H1 (cell line): ENCODE measurements around the gene VWF. TPM values are rescaled to one million over a fixed set of nuclear protein-coding genes. Genes with fewer than 3 reads are reported as not detected.
A peak's percentile ranks its signal among the peaks of the same experiment; 100 is the strongest.

Source experiments
- CTCF ChIA-PET: fragments of 300-600 bp; sonication (Branson Sonifier 250); formaldehyde crosslinking; loops from one replicate; lab custom pipeline; 2021; ENCODE audit not compliant: partially characterized antibody; lab: Charles Lee
- POLR2A ChIA-PET: fragments of 300-600 bp; sonication (Branson Sonifier 250); formaldehyde crosslinking; loops from one replicate; lab custom pipeline; 2021; ENCODE audit warnings: inconsistent platforms; ENCODE audit not compliant: partially characterized antibody; lab: Charles Lee
- DNase-seq, 2 experiments: peaks; one replicate each; pipeline versions ENCODE4 v3.0.0 to v3.0.0-alpha.2; 2010 to 2022; ENCODE audit warnings: low spot score in 2 of 2, low read depth in 1 of 2, mixed read lengths in 1 of 2
- FAIRE-seq: peaks from 2 replicates; lab custom pipeline; 2011; peaks lifted over from hg19 to GRCh38; lab: Jason Lieb, UNC
- H2AFZ ChIP-seq: 2 replicates; pipeline ENCODE4 v1.8.1; 2012; ENCODE audit warnings: low read length, inconsistent platforms
- H2AK5ac ChIP-seq: 2 replicates; pipeline ENCODE4 v1.6.1; 2013; ENCODE audit warnings: low read depth, low read length
- H2BK120ac ChIP-seq: replicated peaks from 2 replicates; pipeline ENCODE3; 2013; ENCODE audit warnings: low read depth, low read length, inconsistent platforms
- H2BK12ac ChIP-seq: 2 replicates; pipeline ENCODE4 v1.6.1; 2013; ENCODE audit warnings: low read depth, low read length
- H2BK15ac ChIP-seq: 2 replicates; pipeline ENCODE4 v1.6.1; 2013; ENCODE audit warnings: low read length
- H2BK20ac ChIP-seq: 2 replicates; pipeline ENCODE4 v1.6.1; 2013; ENCODE audit warnings: low read length
- H2BK5ac ChIP-seq: 2 replicates; pipeline ENCODE4 v1.6.1; 2013; ENCODE audit warnings: low read depth, low read length
- H3K14ac ChIP-seq: 2 replicates; pipeline ENCODE4 v1.6.1; 2013; ENCODE audit warnings: inconsistent platforms; ENCODE audit not compliant: insufficient read length
- H3K18ac ChIP-seq: 2 replicates; pipeline ENCODE4 v1.6.1; 2013; ENCODE audit warnings: low read length; ENCODE audit errors: extremely low read depth
- H3K23ac ChIP-seq: 2 replicates; pipeline ENCODE4 v1.6.1; 2013; ENCODE audit warnings: inconsistent platforms; ENCODE audit not compliant: insufficient read length
- H3K23me2 ChIP-seq: 2 replicates; pipeline ENCODE4 v1.6.1; 2013; ENCODE audit warnings: low read depth, low read length
- H3K27ac ChIP-seq: 2 replicates; pipeline ENCODE4 v1.6.1; 2011; ENCODE audit warnings: low read depth, low read length, inconsistent platforms
- H3K27me3 ChIP-seq, 4 experiments: replicated peaks in 1 of 4; 1 replicate in 1 of 4; 2 replicates in 3 of 4; pipeline versions ENCODE4 v1.6.1 to v1.8.1; 2011 to 2013; ENCODE audit warnings: low read length in 3 of 4, mild to moderate bottlenecking in 3 of 4, inconsistent platforms in 2 of 4, mixed read lengths in 2 of 4, moderate library complexity in 1 of 4; ENCODE audit not compliant: control insufficient read depth in 3 of 4, insufficient read depth in 3 of 4; ENCODE audit errors: extremely low read depth in 1 of 4
- H3K36me3 ChIP-seq, 4 experiments: 2 replicates each; pipeline versions ENCODE4 v1.6.1 to v1.8.1; 2011 to 2013; ENCODE audit warnings: mild to moderate bottlenecking in 4 of 4, low read length in 3 of 4, moderate library complexity in 2 of 4, control low read depth in 1 of 4, inconsistent platforms in 1 of 4; ENCODE audit not compliant: insufficient read depth in 4 of 4, control insufficient read depth in 2 of 4
- H3K4ac ChIP-seq: replicated peaks from 2 replicates; pipeline ENCODE3; 2013; ENCODE audit warnings: low read length, low read depth, mixed read lengths, inconsistent platforms; ENCODE audit not compliant: insufficient read length
- H3K4me1 ChIP-seq, 4 experiments: replicated peaks in 1 of 4; 1 replicate in 1 of 4; 2 replicates in 3 of 4; pipeline versions ENCODE4 v1.6.1 to v1.8.1; 2011 to 2013; ENCODE audit warnings: low read length in 3 of 4, inconsistent platforms in 2 of 4, mixed read lengths in 1 of 4; ENCODE audit not compliant: insufficient read depth in 4 of 4, control insufficient read depth in 3 of 4
- H3K4me2 ChIP-seq, 2 experiments: 2 replicates each; pipeline versions ENCODE4 v1.6.1 to v1.8.1; 2011 to 2013; ENCODE audit warnings: low read depth in 2 of 2, low read length in 2 of 2, control low read depth in 1 of 2, inconsistent platforms in 1 of 2, mild to moderate bottlenecking in 1 of 2; ENCODE audit not compliant: insufficient read depth in 1 of 2
- H3K4me3 ChIP-seq, 4 experiments: fragments of 200-600, 300-600 bp in 1 of 4; sonication (generic), shearing (Covaris generic), sonication (Bioruptor Twin) in 1 of 4; 2 replicates each; pipeline versions ENCODE4 v1.5.1 to v1.8.1; 2011 to 2016; ENCODE audit warnings: low read length in 4 of 4, low read depth in 3 of 4, control low read depth in 2 of 4, inconsistent platforms in 2 of 4, mild to moderate bottlenecking in 2 of 4, mixed read lengths in 1 of 4, moderate library complexity in 1 of 4; ENCODE audit not compliant: insufficient read depth in 2 of 4; ENCODE audit errors: extremely low read depth in 1 of 4
- H3K56ac ChIP-seq: replicated peaks from 2 replicates; pipeline ENCODE3; 2013; ENCODE audit warnings: low read depth, mild to moderate bottlenecking, mixed read lengths, low read length, inconsistent platforms; ENCODE audit not compliant: insufficient read length
- H3K79me1 ChIP-seq: 2 replicates; pipeline ENCODE4 v1.6.1; 2013; ENCODE audit warnings: low read depth, low read length, control low read depth
- H3K79me2 ChIP-seq, 2 experiments: 2 replicates each; pipeline versions ENCODE4 v1.6.1 to v1.8.1; 2012 to 2013; ENCODE audit warnings: low read length in 2 of 2, mild to moderate bottlenecking in 2 of 2, inconsistent platforms in 1 of 2; ENCODE audit not compliant: insufficient read depth in 2 of 2, control insufficient read depth in 1 of 2
- H3K9ac ChIP-seq, 4 experiments: replicated peaks in 1 of 4; 1 replicate in 1 of 4; 2 replicates in 3 of 4; pipeline versions ENCODE4 v1.6.1 to v1.8.1; 2011 to 2013; ENCODE audit warnings: low read depth in 3 of 4, low read length in 3 of 4, control low read depth in 2 of 4, mild to moderate bottlenecking in 2 of 4, moderate library complexity in 2 of 4, inconsistent platforms in 1 of 4; ENCODE audit errors: extremely low read depth in 1 of 4
- H3K9me3 ChIP-seq, 2 experiments: 2 replicates each; pipeline versions ENCODE4 v1.6.1 to v1.8.1; 2012 to 2013; ENCODE audit warnings: mild to moderate bottlenecking in 2 of 2, moderate library complexity in 2 of 2, control low read depth in 1 of 2, inconsistent platforms in 1 of 2, low read depth in 1 of 2, low read length in 1 of 2, mixed read lengths in 1 of 2; ENCODE audit not compliant: insufficient read depth in 2 of 2
- H4K20me1 ChIP-seq, 2 experiments: replicated peaks in 1 of 2; 2 replicates each; pipeline versions ENCODE3 to v1.8.1; 2011 to 2013; ENCODE audit warnings: inconsistent platforms in 2 of 2, low read length in 2 of 2, mild to moderate bottlenecking in 1 of 2; ENCODE audit not compliant: insufficient read depth in 2 of 2, control insufficient read depth in 1 of 2
- H4K5ac ChIP-seq: 2 replicates; pipeline ENCODE4 v1.6.1; 2013; ENCODE audit warnings: low read length, low read depth, mixed read lengths, inconsistent platforms; ENCODE audit not compliant: insufficient read length
- H4K8ac ChIP-seq: 2 replicates; pipeline ENCODE4 v1.8.0; 2013; ENCODE audit warnings: mild to moderate bottlenecking, moderate library complexity, low read length, inconsistent platforms; ENCODE audit not compliant: insufficient read depth; ENCODE audit errors: extremely low read depth
- H4K91ac ChIP-seq: replicated peaks from 2 replicates; pipeline ENCODE3; 2013; ENCODE audit warnings: low read length, mixed read lengths, inconsistent platforms; ENCODE audit not compliant: insufficient read length
- EP300 ChIP-seq, 2 experiments: IDR thresholded peaks; 1 replicate in 1 of 2; 2 replicates in 1 of 2; pipeline ENCODE4 v1.6.1; 2011 to 2012; ENCODE audit warnings: low read depth in 2 of 2, low read length in 2 of 2, mild to moderate bottlenecking in 2 of 2, borderline replicate concordance in 1 of 2, inconsistent platforms in 1 of 2, moderate library complexity in 1 of 2
- HDAC2 ChIP-seq, 2 experiments: fragments of 300-600 bp in 1 of 2; sonication (generic) in 1 of 2; IDR thresholded peaks; 2 replicates each; pipeline ENCODE4 v1.6.1; 2011 to 2012; ENCODE audit warnings: low read depth in 2 of 2, low read length in 2 of 2, mild to moderate bottlenecking in 2 of 2, moderate library complexity in 2 of 2, borderline replicate concordance in 1 of 2, inconsistent platforms in 1 of 2
- WGBS, 2 experiments: shearing (Covaris generic) in 1 of 2; methylation state at CpG; one replicate each; pipeline versions ENCODE4 v1.1.6 to v1.1.7; 2013 to 2015; ENCODE audit warnings: low lambda C conversion rate in 2 of 2, mixed read lengths in 2 of 2, inconsistent platforms in 1 of 2, low coverage in 1 of 2, missing lambda C conversion rate in 1 of 2; ENCODE audit not compliant: insufficient replicate concordance in 2 of 2, insufficient coverage in 1 of 2, insufficient read length in 1 of 2; ENCODE audit errors: extremely low coverage in 1 of 2, missing lambda C conversion rate in 1 of 2; 5-methylcytosine and 5-hydroxymethylcytosine counted together
- polyA plus RNA-seq, 7 experiments: library from polyadenylated mRNA; depleted of rRNA in 3 of 7; stranded (reverse) in 5 of 7; unstranded in 2 of 7; fragments of >200 nt in 5 of 7; fragments of 200-250 nt in 2 of 7; gene quantifications; 1 replicate in 5 of 7; 2 replicates in 1 of 7; 4 replicates in 1 of 7; pipeline versions ENCODE4 v1.2.1 to v1.2.3, GENCODE V29; 2011 to 2013; ENCODE audit warnings: missing spikeins in 2 of 7, mixed read lengths in 2 of 7
- total RNA-seq: library from RNA; stranded (reverse); fragmentation: NEBNext Ultra II Directional; extraction: Animal tissue kit (Norgen Biotek cat#: 25700); gene quantifications from 2 replicates; pipeline ENCODE4 v1.2.1, GENCODE V29; 2021

The VWF gene
- total and polyA plus RNA-seq, 2 of the 8 experiments (the other 6 are each of a cell fraction or from before 2014, with no cell fraction given): 0.39 to 0.60 TPM

DNA sequence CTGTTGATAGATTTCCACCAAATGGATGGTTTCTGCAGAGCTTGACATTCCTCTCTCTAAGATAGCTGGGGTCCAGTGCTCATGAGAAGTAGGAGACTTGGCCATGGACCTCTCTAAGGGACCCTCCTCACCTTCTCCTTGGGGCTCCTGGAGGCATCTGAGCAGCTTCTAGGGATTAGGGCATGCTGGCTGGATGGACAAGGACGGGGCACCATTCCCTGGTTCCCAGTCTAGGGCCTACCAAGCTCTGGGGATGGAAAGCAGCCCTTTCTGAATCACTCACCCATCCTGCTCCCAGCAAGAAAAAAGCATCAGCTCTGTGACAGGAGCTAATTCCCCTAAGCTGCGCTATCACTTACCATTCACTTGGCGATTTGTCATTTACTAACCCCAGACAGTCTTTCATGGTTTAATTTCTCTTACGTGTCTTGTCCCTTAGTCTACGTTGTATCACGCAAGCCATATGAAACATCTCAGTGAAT, 39.5 kb downstream of the VWF start:
- Histone ChIP-seq H3K56ac (no peak overlapping the region), H2BK20ac (peak overlapping the region; percentile 88), H3K79me1 (no peaks in the 10 kb centered on the region), H4K5ac (no peak overlapping the region), H2BK120ac (peak overlapping the region; percentile 60), H3K27me3 (no peaks in the 10 kb centered on the region; a peak in 1 of 7 replicates), H2AK5ac (peak overlapping the region; percentile 88; the same call in 1 of the 2 replicates), H3K14ac (no peak overlapping the region), H3K79me2 (no peaks in the 10 kb centered on the region), H3K23ac (no peak overlapping the region), H3K9me3 (no peaks in the 10 kb centered on the region), H2AFZ (no peak overlapping the region), H2BK5ac (peak overlapping the region; percentile 88), H3K27ac (no peak overlapping the region), H2BK12ac (peak overlapping the region; percentile 93), H2BK15ac (no peak overlapping the region), H3K36me3 (no peaks in the 10 kb centered on the region), H3K4ac (no peak overlapping the region), H3K18ac (no peak overlapping the region; the same call in 1 of the 2 replicates), H3K4me2 (peak overlapping the region; percentile 45 to 58; a peak in 3 of 4 replicates), H3K9ac (no peak overlapping the region; a peak in 2 of 7 replicates), H3K4me3 (peak overlapping the region in 3 of 4 experiments; percentile 8 to 27 (median 14); a peak in 2 of 8 replicates), H4K20me1 (no peaks in the 10 kb centered on the region), H4K91ac (peak overlapping the region; percentile 30), H3K23me2 (no peaks in the 10 kb centered on the region), H4K8ac (no peak overlapping the region), H3K4me1 (peaks cover 10 to 19% (median 15%) of the 10 kb centered on the region in 4 experiments)
- POLR2A ChIA-PET: interaction anchor here (0.6 to 2.3 kb wide), 9 partner anchors 9 to 596 kb away, joined by 3 to 18 read pairs (median 5); partner anchors contain the start of gene CD9
- FAIRE-seq (no peak), DNase-seq (no peak)
- CTCF ChIA-PET: interaction anchor here (1.0 to 4.0 kb wide), 15 partner anchors 8 to 145 kb away, joined by 3 to 28 read pairs (median 5); no protein-coding TSS in a partner anchor
- WGBS, 2 experiments: 83% methylated on average over 6 of the region's 6 CpGs; no CpG with 5 or more reads in 1 of the 2 experiments
- TF ChIP-seq HDAC2 (IDR thresholded peaks at IDR 0.05; ENCODE audit: borderline replicate concordance in 1 of 2, low read depth in 2 of 2, low read length in 2 of 2) (no peak), EP300 (IDR thresholded peaks at IDR 0.05; ENCODE audit: borderline replicate concordance in 1 of 2, low read depth in 2 of 2, low read length in 2 of 2) (no peak)
